Neutrophil (primary cell): ENCODE data around the gene CNTN5.

Experiments used
- H3K27ac ChIP-seq: fragments of 200-600 bp; sonication (generic); 2 replicates; pipeline ENCODE4 v1.5.1; 2016; ENCODE audit warnings: mild to moderate bottlenecking, moderate library complexity
- H3K27me3 ChIP-seq: fragments of 200-600 bp; sonication (generic); 2 replicates; pipeline ENCODE4 v1.6.0; 2016; ENCODE audit warnings: mild to moderate bottlenecking
- H3K36me3 ChIP-seq: fragments of 200-600 bp; sonication (generic); 2 replicates; pipeline ENCODE4 v1.5.1; 2017
- H3K4me1 ChIP-seq, 2 experiments: fragments of 200-600 bp in 1 of 2; sonication (generic) in 1 of 2; 1 replicate in 1 of 2; 2 replicates in 1 of 2; pipeline versions ENCODE4 v1.5.1 to v1.6.1; 2013 to 2016; ENCODE audit warnings: low read depth in 1 of 2, low read length in 1 of 2, mild to moderate bottlenecking in 1 of 2, moderate library complexity in 1 of 2; ENCODE audit not compliant: control insufficient read depth in 1 of 2, insufficient read depth in 1 of 2
- H3K4me3 ChIP-seq, 2 experiments: fragments of 200-600 bp in 1 of 2; sonication (generic) in 1 of 2; 1 replicate in 1 of 2; 2 replicates in 1 of 2; pipeline ENCODE4 v1.5.1; 2013 to 2016; ENCODE audit warnings: low read depth in 1 of 2, low read length in 1 of 2, mild to moderate bottlenecking in 1 of 2, moderate library complexity in 1 of 2
- H3K9me3 ChIP-seq: fragments of 200-600 bp; sonication (generic); 2 replicates; pipeline ENCODE4 v1.5.1; 2016
- CTCF ChIP-seq: fragments of 200-600 bp; sonication (generic); IDR thresholded peaks from 2 replicates; pipeline ENCODE4 v1.5.1; 2016; ENCODE audit warnings: antibody characterized with exemption

The CNTN5 gene

GRCh38 chr11:99645934-99646333, 625.2 kb downstream of the CNTN5 start:
- Histone ChIP-seq H3K4me1 (no peaks in the 10 kb centered on the region), H3K9me3 (no peaks in the 10 kb centered on the region), H3K4me3 (no peak overlapping the region), H3K36me3 (no peaks in the 10 kb centered on the region), H3K27me3 (no peaks in the 10 kb centered on the region), H3K27ac (no peak overlapping the region)
- TF ChIP-seq CTCF: no peak

- Histone ChIP-seq H3K4me1 (no peaks in the 10 kb centered on the region), H3K27ac (no peak overlapping the region), H3K9me3 (no peaks in the 10 kb centered on the region), H3K4me3 (no peak overlapping the region), H3K27me3 (no peaks in the 10 kb centered on the region), H3K36me3 (no peaks in the 10 kb centered on the region)
- no peak for TF ChIP-seq CTCF
These were observed 649.4 kb downstream of the CNTN5 start for GRCh38 chr11:99670067-99670676.

- Histone ChIP-seq H3K36me3 (no peaks in the 10 kb centered on the region), H3K4me1 (no peaks in the 10 kb centered on the region), H3K27ac (no peak overlapping the region), H3K27me3 (no peaks in the 10 kb centered on the region), H3K4me3 (no peak overlapping the region), H3K9me3 (no peaks in the 10 kb centered on the region)
- no peak for TF ChIP-seq CTCF
These were observed 651.2 kb downstream of the CNTN5 start for GRCh38 chr11:99671808-99672409.

- Histone ChIP-seq H3K27me3 (no peaks in the 10 kb centered on the region), H3K27ac (no peak overlapping the region), H3K4me1 (no peaks in the 10 kb centered on the region), H3K36me3 (no peaks in the 10 kb centered on the region), H3K4me3 (no peak overlapping the region), H3K9me3 (no peaks in the 10 kb centered on the region)
- TF ChIP-seq CTCF: no peak
These were observed 655.5 kb downstream of the CNTN5 start for GRCh38 chr11:99676292-99676691.

- Histone ChIP-seq H3K27me3 (no peaks in the 10 kb centered on the region), H3K4me1 (no peaks in the 10 kb centered on the region), H3K27ac (no peak overlapping the region), H3K9me3 (no peaks in the 10 kb centered on the region), H3K4me3 (no peak overlapping the region), H3K36me3 (no peaks in the 10 kb centered on the region)
- TF ChIP-seq CTCF: no peak
These were observed 661.4 kb downstream of the CNTN5 start for GRCh38 chr11:99682171-99682570.
